ENCODE measurements around the gene SCGB3A2. TPM values are rescaled to one million over a fixed set of nuclear protein-coding genes. Genes with fewer than 3 reads are reported as not detected.

The SCGB3A2 gene
- total RNA-seq, 1 experiment from 2014 or later = not detected

DNA sequence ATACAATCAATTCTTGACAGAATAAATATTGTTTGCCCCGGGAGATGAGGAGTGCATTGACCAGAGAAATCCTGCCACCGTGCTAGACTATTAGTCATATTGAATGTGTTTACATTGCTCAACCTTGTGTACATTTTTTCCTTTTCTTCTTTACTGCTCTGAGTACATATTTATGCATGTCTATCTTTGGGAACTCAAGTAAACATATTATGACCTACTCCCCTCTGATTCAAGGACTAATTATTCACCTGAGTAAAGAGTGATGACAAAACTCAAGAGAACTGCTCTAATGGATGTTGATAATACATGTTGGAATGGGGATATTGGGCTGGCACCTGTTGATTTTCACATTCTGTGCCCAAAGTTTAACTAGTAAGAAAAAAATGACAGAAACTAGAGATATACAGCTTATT, 43.1 kb upstream of the SCGB3A2 start:
- BruUV-seq (replicated peaks) = no TSS peak
- peaks cover 33% of the 10 kb centered on the region for H3K36me3 Mint-ChIP-seq (ENCODE audit: insufficient read depth, unreplicated experiment)
- peaks cover 69% of the 10 kb centered on the region for H3K4me1 Mint-ChIP-seq (ENCODE audit: low read depth, unreplicated experiment)
- DNase-seq = peak; percentile 52
- H3K9me3 Mint-ChIP-seq (ENCODE audit: low read depth, unreplicated experiment) = peaks cover 3% of the 10 kb centered on the region
- TF ChIP-seq, protein P1, sequence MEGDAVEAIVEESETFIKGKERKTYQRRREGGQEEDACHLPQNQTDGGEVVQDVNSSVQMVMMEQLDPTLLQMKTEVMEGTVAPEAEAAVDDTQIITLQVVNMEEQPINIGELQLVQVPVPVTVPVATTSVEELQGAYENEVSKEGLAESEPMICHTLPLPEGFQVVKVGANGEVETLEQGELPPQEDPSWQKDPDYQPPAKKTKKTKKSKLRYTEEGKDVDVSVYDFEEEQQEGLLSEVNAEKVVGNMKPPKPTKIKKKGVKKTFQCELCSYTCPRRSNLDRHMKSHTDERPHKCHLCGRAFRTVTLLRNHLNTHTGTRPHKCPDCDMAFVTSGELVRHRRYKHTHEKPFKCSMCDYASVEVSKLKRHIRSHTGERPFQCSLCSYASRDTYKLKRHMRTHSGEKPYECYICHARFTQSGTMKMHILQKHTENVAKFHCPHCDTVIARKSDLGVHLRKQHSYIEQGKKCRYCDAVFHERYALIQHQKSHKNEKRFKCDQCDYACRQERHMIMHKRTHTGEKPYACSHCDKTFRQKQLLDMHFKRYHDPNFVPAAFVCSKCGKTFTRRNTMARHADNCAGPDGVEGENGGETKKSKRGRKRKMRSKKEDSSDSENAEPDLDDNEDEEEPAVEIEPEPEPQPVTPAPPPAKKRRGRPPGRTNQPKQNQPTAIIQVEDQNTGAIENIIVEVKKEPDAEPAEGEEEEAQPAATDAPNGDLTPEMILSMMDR (IDR thresholded peaks at IDR 0.05; ENCODE audit: unreplicated experiment) = no peak
- H3K4me3 Mint-ChIP-seq (ENCODE audit: low read depth, unreplicated experiment) = peak overlapping the region; percentile 41
- H3K27me3 Mint-ChIP-seq (ENCODE audit: unreplicated experiment) = no peaks in the 10 kb centered on the region
- CTCF ChIA-PET = interaction anchor here (1.3 kb wide), 1 partner anchor 13 kb away, joined by 3 read pairs; no protein-coding TSS in a partner anchor
- intact Hi-C loops (cut with micrococcal nuclease; ENCODE audit: unreplicated experiment) = no loop called here
- H3K27ac Mint-ChIP-seq (ENCODE audit: unreplicated experiment) = peak overlapping the region; percentile 96

DNA sequence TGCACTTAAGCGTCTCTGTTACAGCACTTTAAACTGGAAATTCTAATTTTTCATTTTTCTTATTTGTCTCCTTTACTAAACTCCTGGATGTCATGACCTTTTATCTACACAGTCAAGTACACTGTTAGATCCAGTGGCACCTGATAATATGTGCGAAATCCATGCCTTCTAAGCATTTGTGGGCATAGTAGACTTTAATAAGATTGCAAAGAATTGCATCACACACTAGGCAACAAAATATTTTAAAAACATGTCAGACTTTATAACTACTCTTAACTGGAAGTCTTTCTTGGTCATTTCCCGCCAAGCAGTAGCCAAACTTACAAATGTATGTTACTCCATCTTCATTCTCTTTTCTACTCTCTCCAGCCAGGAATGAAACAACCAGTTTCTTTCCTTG, 42.1 kb upstream of the SCGB3A2 start:
- H3K9me3 Mint-ChIP-seq (ENCODE audit: low read depth, unreplicated experiment) = peaks cover 3% of the 10 kb centered on the region
- H3K27me3 Mint-ChIP-seq (ENCODE audit: unreplicated experiment) = no peaks in the 10 kb centered on the region
- peaks cover 27% of the 10 kb centered on the region for H3K36me3 Mint-ChIP-seq (ENCODE audit: insufficient read depth, unreplicated experiment)
- no peak for DNase-seq
- peaks cover 67% of the 10 kb centered on the region for H3K4me1 Mint-ChIP-seq (ENCODE audit: low read depth, unreplicated experiment)
- CTCF ChIA-PET = interaction anchor here (1.3 kb wide), 1 partner anchor 14 kb away, joined by 3 read pairs; no protein-coding TSS in a partner anchor
- intact Hi-C loops (cut with micrococcal nuclease; ENCODE audit: unreplicated experiment) = no loop called here
- peak overlapping the region; percentile 96 for H3K27ac Mint-ChIP-seq (ENCODE audit: unreplicated experiment)
- no TSS peak for BruUV-seq (replicated peaks)
- TF ChIP-seq, protein P1 (IDR thresholded peaks at IDR 0.05; ENCODE audit: unreplicated experiment) = no peak
- H3K4me3 Mint-ChIP-seq (ENCODE audit: low read depth, unreplicated experiment) = peak overlapping the region; percentile 41

DNA sequence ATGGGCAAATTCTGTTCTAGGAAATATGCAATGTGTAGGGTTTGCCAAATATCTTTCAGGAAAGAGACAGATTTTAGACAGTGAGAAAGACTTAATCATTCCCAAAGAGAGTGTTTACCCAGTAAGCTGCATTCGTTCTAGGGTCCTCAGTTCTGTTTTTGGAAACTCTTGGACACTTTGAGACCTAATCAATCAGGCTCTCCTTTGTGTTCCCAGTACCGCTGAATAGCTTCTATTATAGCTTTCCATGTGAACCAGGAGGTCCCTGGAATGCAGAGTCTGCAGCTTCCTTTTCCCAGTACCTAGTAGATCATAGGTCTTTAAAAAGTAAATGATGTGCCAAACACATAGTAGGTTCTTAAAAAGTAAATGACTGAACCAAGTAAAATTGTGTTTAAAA, 35.6 kb upstream of the SCGB3A2 start:
- intact Hi-C loops (cut with micrococcal nuclease; ENCODE audit: unreplicated experiment) = no loop called here
- TF ChIP-seq, protein P1 (IDR thresholded peaks at IDR 0.05; ENCODE audit: unreplicated experiment) = no peak
- Mint-ChIP-seq H3K27me3 (ENCODE audit: unreplicated experiment) (no peaks in the 10 kb centered on the region), H3K36me3 (ENCODE audit: insufficient read depth, unreplicated experiment) (peaks cover 5% of the 10 kb centered on the region), H3K4me1 (ENCODE audit: low read depth, unreplicated experiment) (peaks cover 17% of the 10 kb centered on the region), H3K4me3 (ENCODE audit: low read depth, unreplicated experiment) (no peak overlapping the region), H3K27ac (ENCODE audit: unreplicated experiment) (no peak overlapping the region), H3K9me3 (ENCODE audit: low read depth, unreplicated experiment) (peaks cover 3% of the 10 kb centered on the region)
- BruUV-seq (replicated peaks) = no TSS peak
- CTCF ChIA-PET = interaction anchor here (0.6 to 1.1 kb wide), 2 partner anchors 30 to 215 kb away, joined by 3 read pairs; no protein-coding TSS in a partner anchor
- no peak for DNase-seq

DNA sequence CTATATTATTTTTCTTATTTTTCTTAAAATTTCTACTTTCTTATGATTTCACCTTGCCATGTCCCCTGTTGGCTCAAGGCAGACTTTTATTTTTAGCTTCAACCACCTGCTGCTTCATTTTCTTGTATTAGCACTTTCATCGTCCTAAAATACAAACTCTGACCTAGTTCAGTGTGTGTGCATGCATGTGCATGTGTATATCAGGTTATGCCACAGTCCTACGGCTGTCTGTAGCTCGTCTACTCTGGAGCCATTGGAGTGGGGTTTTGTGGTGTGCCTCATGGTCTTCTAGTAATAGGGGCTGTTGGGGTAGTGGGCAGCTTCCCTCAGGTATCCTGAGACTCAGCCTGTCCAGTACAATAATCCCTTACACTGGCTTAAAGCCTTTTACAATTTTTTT, 33.7 kb upstream of the SCGB3A2 start:
- Mint-ChIP-seq H3K9me3 (ENCODE audit: low read depth, unreplicated experiment) (no peaks in the 10 kb centered on the region), H3K4me3 (ENCODE audit: low read depth, unreplicated experiment) (no peak overlapping the region), H3K27me3 (ENCODE audit: unreplicated experiment) (no peaks in the 10 kb centered on the region), H3K27ac (ENCODE audit: unreplicated experiment) (no peak overlapping the region), H3K4me1 (ENCODE audit: low read depth, unreplicated experiment) (peaks cover 19% of the 10 kb centered on the region), H3K36me3 (ENCODE audit: insufficient read depth, unreplicated experiment) (no peaks in the 10 kb centered on the region)
- TF ChIP-seq, protein P1 (IDR thresholded peaks at IDR 0.05; ENCODE audit: unreplicated experiment) = no peak
- BruUV-seq (replicated peaks) = no TSS peak
- CTCF ChIA-PET = no interaction called here
- DNase-seq = no peak
- intact Hi-C loops (cut with micrococcal nuclease; ENCODE audit: unreplicated experiment) = no loop called here

Measured in Calu3 (cell line).